ENCODE results near the gene DPH2.
A peak's percentile ranks its signal among the peaks of the same experiment; 100 is the strongest.

Gene DPH2

GRCh38 chr1:43945674-43946235 lies 24.1 kb upstream of the DPH2 start:
- DNase-seq (ENCODE audit: low spot score), result no peak

- DNase-seq (ENCODE audit: low spot score), result peak; percentile 96
Measured at GRCh38 chr1:43946236-43947060, 23.4 kb upstream of the DPH2 start, which contains the start of gene IPO13. Gene IPO13 (plus strand): TSS chr1:43946950. CDS start chr1:43947601, 651 bp downstream.

GRCh38 chr1:43947061-43947873 lies 22.5 kb upstream of the DPH2 start:
- DNase-seq (ENCODE audit: low spot score), result no peak

GRCh38 chr1:43947874-43948437 lies 21.9 kb upstream of the DPH2 start:
- no peak for DNase-seq (ENCODE audit: low spot score)

- no peak for DNase-seq (ENCODE audit: low spot score)
Measured at GRCh38 chr1:43949678-43950077, 20.1 kb upstream of the DPH2 start.

- no peak for DNase-seq (ENCODE audit: low spot score)
Measured at GRCh38 chr1:43951021-43951985, 18.5 kb upstream of the DPH2 start.

GRCh38 chr1:43952731-43953346 lies 17.0 kb upstream of the DPH2 start:
- no peak for DNase-seq (ENCODE audit: low spot score)

- DNase-seq (ENCODE audit: low spot score), result no peak
Measured at GRCh38 chr1:43953361-43953760, 16.4 kb upstream of the DPH2 start.

- no peak for DNase-seq (ENCODE audit: low spot score)
Measured at GRCh38 chr1:43954036-43954435, 15.8 kb upstream of the DPH2 start.

- no peak for DNase-seq (ENCODE audit: low spot score)
Measured at GRCh38 chr1:43956234-43956633, 13.6 kb upstream of the DPH2 start.

GRCh38 chr1:43957407-43958040 lies 12.3 kb upstream of the DPH2 start:
- DNase-seq (ENCODE audit: low spot score), result no peak

- DNase-seq (ENCODE audit: low spot score), result no peak
Measured at GRCh38 chr1:43958351-43959255, 11.2 kb upstream of the DPH2 start.

GRCh38 chr1:43960798-43961197 lies 9.0 kb upstream of the DPH2 start:
- DNase-seq (ENCODE audit: low spot score), result no peak

- DNase-seq (ENCODE audit: low spot score), result no peak
Measured at GRCh38 chr1:43961692-43962091, 8.1 kb upstream of the DPH2 start.

GRCh38 chr1:43962324-43962723 lies 7.5 kb upstream of the DPH2 start:
- no peak for DNase-seq (ENCODE audit: low spot score)

GRCh38 chr1:43963006-43963405 lies 6.8 kb upstream of the DPH2 start:
- DNase-seq (ENCODE audit: low spot score), result no peak

- DNase-seq (ENCODE audit: low spot score), result no peak
Measured at GRCh38 chr1:43963890-43964289, 5.9 kb upstream of the DPH2 start.

GRCh38 chr1:43965316-43965715 lies 4.5 kb upstream of the DPH2 start:
- no peak for DNase-seq (ENCODE audit: low spot score)

- DNase-seq (ENCODE audit: low spot score), result no peak
Measured at GRCh38 chr1:43968348-43968948, 1.4 kb upstream of the DPH2 start.
